Nephron (organoid): ENCODE results near the gene S100A7A.

Experiments used
- H3K27ac Mint-ChIP-seq, 3 experiments: 2 replicates each; pipeline ENCODE4 v1.8.0; 2020; ENCODE audit warnings: mixed read lengths in 3 of 3, mild to moderate bottlenecking in 2 of 3, moderate library complexity in 1 of 3
- H3K27me3 Mint-ChIP-seq: 2 replicates; pipeline ENCODE4 v1.8.0; 2021; ENCODE audit warnings: low read depth, mild to moderate bottlenecking, moderate library complexity, mixed read lengths
- H3K36me3 Mint-ChIP-seq: 2 replicates; pipeline ENCODE4 v1.8.0; 2020; ENCODE audit warnings: low read depth, mixed read lengths
- H3K4me1 Mint-ChIP-seq: 2 replicates; pipeline ENCODE4 v1.8.0; 2020; ENCODE audit warnings: mixed read lengths
- H3K4me3 Mint-ChIP-seq, 3 experiments: 2 replicates each; pipeline ENCODE4 v1.8.0; 2020; ENCODE audit warnings: mild to moderate bottlenecking in 3 of 3, mixed read lengths in 3 of 3, moderate library complexity in 2 of 3
- H3K9me3 Mint-ChIP-seq: 2 replicates; pipeline ENCODE4 v1.8.0; 2020; ENCODE audit warnings: mixed read lengths
- CTCF ChIP-seq, 3 experiments: fragments of 200-600 bp; sonication (generic); IDR thresholded peaks; one replicate each; pipeline ENCODE4 v1.5.0; 2021; ENCODE audit warnings: antibody characterized with exemption in 3 of 3; ENCODE audit not compliant: unreplicated experiment in 3 of 3

The S100A7A gene

DNA sequence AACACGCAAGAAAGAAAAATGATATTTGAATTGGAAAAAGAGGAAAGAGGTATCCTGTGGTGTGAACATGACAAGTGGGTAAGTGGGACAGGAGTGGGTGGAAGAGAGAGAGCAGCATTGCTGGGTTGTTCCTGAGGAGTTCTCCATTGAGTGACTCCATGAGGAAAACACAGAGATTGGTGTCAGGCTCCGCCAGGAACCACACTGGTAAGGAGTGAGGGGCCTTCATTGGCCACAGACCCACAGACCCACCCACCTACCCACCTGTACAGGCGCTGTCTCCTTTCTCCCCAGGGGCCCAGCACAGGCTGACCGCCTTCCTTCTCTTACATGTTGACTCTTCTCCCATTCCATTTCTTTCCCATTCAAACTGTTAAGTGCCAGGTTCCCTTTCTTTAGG, 20.9 kb downstream of the S100A7A start:
- Mint-ChIP-seq H3K4me1 (no peaks in the 10 kb centered on the region), H3K4me3 (no peak overlapping the region), H3K27ac (no peak overlapping the region), H3K27me3 (peaks cover 9% of the 10 kb centered on the region), H3K36me3 (no peaks in the 10 kb centered on the region), H3K9me3 (no peaks in the 10 kb centered on the region)
- no peak for TF ChIP-seq CTCF (IDR thresholded peaks at IDR 0.05; ENCODE audit: unreplicated experiment in 3 of 3)

GRCh38 chr1:153438599-153438998, 22.3 kb downstream of the S100A7A start:
- no peak overlapping the region for H3K27ac Mint-ChIP-seq
- H3K4me1 Mint-ChIP-seq, result no peaks in the 10 kb centered on the region
- H3K36me3 Mint-ChIP-seq, result no peaks in the 10 kb centered on the region
- no peaks in the 10 kb centered on the region for H3K9me3 Mint-ChIP-seq
- H3K27me3 Mint-ChIP-seq, result peaks cover 9% of the 10 kb centered on the region
- H3K4me3 Mint-ChIP-seq, result no peak overlapping the region
- TF ChIP-seq CTCF (IDR thresholded peaks at IDR 0.05; ENCODE audit: unreplicated experiment in 3 of 3), result no peak

DNA sequence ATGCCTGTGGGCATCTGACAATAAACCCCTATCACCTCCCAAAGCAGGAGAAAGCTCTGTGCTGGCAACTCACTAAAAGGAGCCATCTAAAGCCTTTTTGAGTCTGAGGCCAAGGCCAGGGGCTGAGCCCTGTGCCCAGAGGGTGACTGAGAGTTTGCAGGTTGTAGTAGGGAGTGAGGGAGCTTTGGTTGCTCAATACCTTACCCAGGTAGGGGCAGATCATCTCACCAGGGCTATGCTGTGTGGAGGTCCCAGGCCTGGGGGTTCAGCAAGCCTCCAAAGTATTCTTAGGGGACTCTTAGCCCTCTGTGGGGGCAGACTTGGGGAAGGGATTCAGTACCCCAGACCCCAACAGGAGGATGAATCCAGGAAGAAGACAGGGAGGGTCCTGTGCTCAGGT, 23.0 kb downstream of the S100A7A start:
- H3K27me3 Mint-ChIP-seq, result peaks cover 12% of the 10 kb centered on the region
- H3K4me3 Mint-ChIP-seq, result no peak overlapping the region
- no peak overlapping the region for H3K27ac Mint-ChIP-seq
- no peaks in the 10 kb centered on the region for H3K4me1 Mint-ChIP-seq
- no peaks in the 10 kb centered on the region for H3K36me3 Mint-ChIP-seq
- H3K9me3 Mint-ChIP-seq, result no peaks in the 10 kb centered on the region
- no peak for TF ChIP-seq CTCF (IDR thresholded peaks at IDR 0.05; ENCODE audit: unreplicated experiment in 3 of 3)

DNA sequence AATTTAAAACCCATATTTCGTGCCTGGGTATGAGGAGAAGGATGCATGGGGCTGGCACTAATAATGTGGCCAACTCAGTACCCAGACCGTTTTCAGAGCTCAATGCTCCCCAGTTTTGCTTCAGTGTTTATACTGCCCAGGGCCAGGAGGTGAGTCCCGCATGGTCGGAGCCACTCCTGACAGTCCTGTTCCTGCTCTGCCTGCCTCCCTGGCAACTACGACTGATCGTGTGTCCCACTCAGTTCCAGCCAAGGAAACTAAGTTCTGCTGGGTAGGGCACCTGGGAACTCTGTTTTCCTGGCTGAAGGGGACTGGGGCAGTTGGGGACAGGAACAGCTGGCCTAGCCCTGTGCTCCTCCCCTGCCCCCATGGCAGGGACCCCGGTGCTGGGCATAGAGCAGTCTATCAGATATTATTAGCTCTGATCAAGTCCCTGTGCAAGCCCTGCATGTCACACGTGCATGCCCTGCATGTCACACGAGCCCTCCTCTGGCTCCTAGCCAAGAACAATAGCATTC, 25.0 kb downstream of the S100A7A start:
- Mint-ChIP-seq H3K36me3 (no peaks in the 10 kb centered on the region), H3K27me3 (peaks cover 17% of the 10 kb centered on the region), H3K4me1 (no peaks in the 10 kb centered on the region), H3K4me3 (no peak overlapping the region), H3K9me3 (no peaks in the 10 kb centered on the region), H3K27ac (no peak overlapping the region)
- no peak for TF ChIP-seq CTCF (IDR thresholded peaks at IDR 0.05; ENCODE audit: unreplicated experiment in 3 of 3)

- peaks cover 8% of the 10 kb centered on the region for H3K27me3 Mint-ChIP-seq
- no peaks in the 10 kb centered on the region for H3K4me1 Mint-ChIP-seq
- H3K36me3 Mint-ChIP-seq, result no peaks in the 10 kb centered on the region
- H3K4me3 Mint-ChIP-seq, result no peak overlapping the region
- no peaks in the 10 kb centered on the region for H3K9me3 Mint-ChIP-seq
- H3K27ac Mint-ChIP-seq, result no peak overlapping the region
- TF ChIP-seq CTCF (IDR thresholded peaks at IDR 0.05; ENCODE audit: unreplicated experiment in 3 of 3), result no peak
These were observed 27.2 kb downstream of the S100A7A start for GRCh38 chr1:153443486-153443885.

DNA sequence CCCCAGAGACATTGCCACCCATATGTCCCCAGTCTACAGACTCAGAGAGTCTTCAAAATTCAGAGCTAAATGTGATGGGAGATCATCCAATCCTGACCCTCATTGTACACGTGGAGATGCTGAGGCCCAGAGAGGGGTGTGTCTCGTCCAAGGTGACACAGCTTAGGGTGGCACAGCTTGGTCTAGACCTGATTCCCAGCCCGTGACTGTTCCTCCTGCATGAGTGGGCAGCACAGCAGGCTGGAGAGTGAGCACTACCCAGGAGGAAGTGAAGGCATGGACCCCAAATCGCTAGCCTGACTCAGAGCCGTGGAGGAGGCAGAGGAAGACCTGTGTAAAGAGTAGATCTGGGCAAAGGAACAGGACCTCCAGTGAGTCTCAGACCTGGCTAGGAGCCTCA, 27.8 kb downstream of the S100A7A start:
- Mint-ChIP-seq H3K27ac (no peak overlapping the region), H3K27me3 (peaks cover 8% of the 10 kb centered on the region), H3K4me3 (no peak overlapping the region), H3K9me3 (no peaks in the 10 kb centered on the region), H3K36me3 (no peaks in the 10 kb centered on the region), H3K4me1 (no peaks in the 10 kb centered on the region)
- no peak for TF ChIP-seq CTCF (IDR thresholded peaks at IDR 0.05; ENCODE audit: unreplicated experiment in 3 of 3)
